Bronchial epithelial cell (primary cell): Measurements from ENCODE around the gene CLDN12. TPM values are rescaled to one million over a fixed set of nuclear protein-coding genes. Genes with fewer than 3 reads are reported as not detected.

Source experiments
- DNase-seq: peaks from one replicate; pipeline ENCODE4 v3.0.0-alpha.2; 2010; ENCODE audit warnings: low read depth
- FAIRE-seq: peaks from 2 replicates; lab custom pipeline; 2011; peaks lifted over from hg19 to GRCh38; lab: Jason Lieb, UNC
- H3K27me3 ChIP-seq: 2 replicates; pipeline ENCODE4 v1.5.1; 2011; ENCODE audit warnings: low read length; ENCODE audit not compliant: control insufficient read depth, insufficient read depth
- H3K36me3 ChIP-seq: 2 replicates; pipeline ENCODE4 v1.5.1; 2011; ENCODE audit warnings: low read length; ENCODE audit not compliant: control insufficient read depth, insufficient read depth
- H3K4me3 ChIP-seq: 2 replicates; pipeline ENCODE4 v1.5.1; 2011; ENCODE audit warnings: mild to moderate bottlenecking, low read depth, low read length, control low read depth
- total RNA-seq: library from RNA; depleted of rRNA; stranded (reverse); fragments of >200 nt; gene quantifications from 2 replicates; pipeline ENCODE4 v1.2.1, GENCODE V29; 2014
- TF ChIP-seq, protein P1 (sequence below): IDR thresholded peaks from 2 replicates; pipeline ENCODE4 v1.5.1; 2011; ENCODE audit warnings: mild to moderate bottlenecking, moderate library complexity, low read length, control low read depth, inconsistent platforms; ENCODE audit not compliant: insufficient read depth, severe bottlenecking

Gene CLDN12
- total RNA-seq = 59.5 and 89.7 TPM in 2 replicates

DNA sequence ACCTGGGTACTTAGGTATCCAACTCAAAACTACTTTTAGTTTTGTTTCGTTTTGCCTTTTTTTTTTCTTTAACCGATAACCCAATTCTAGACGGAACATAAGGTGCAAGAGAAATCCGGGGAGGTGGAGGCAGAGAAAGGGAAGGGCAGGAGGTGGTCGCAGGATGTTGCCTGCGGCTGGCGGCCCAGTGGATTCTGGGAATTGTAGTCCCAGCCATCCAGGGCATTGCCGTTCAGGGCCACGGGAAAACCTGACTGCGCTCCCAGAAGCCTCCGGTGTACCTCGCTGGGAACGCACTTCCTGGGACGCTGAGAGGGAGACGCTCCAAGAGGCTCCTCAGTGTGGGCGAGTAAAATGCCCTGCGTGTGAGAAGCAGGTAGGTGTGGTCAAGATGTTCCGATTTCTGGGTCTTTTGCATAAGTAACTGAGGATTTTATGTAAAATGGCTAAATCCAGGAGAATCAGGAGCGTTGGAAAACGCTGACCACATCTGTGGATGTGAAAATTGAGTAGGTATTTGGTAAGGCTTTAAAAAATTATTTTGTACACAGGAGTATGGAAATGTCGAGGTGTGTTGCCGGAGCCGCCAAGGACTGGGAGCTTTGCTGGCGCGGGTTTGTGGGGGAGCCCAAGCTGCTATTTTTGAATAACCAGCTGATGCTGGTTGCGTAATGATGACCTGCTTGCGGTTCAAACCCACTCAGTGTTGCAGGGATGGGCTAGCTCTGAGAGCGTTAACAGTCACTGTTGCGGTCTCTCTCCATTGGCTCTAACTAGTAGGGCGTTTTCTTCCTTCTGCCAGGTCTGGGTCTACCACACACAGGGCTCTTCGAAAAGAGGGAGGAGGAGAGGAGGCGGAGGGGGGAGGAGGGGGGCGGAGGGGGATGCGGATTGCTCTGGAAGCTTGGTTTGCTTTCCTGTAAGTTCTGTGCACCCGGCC lies at the start of gene CLDN12:
Gene CLDN12, plus strand, starts transcription at position 288 of the 940 bp plus-strand sequence. CDS start 9,216 bp downstream, outside the sequence.
- peak; percentile 96 for DNase-seq
- FAIRE-seq = no peak
- Histone ChIP-seq H3K36me3 (no peaks in the 10 kb centered on the region), H3K27me3 (no peaks in the 10 kb centered on the region), H3K4me3 (peak within 1 kb of the TSS; percentile 45)
- TF ChIP-seq, protein P1, sequence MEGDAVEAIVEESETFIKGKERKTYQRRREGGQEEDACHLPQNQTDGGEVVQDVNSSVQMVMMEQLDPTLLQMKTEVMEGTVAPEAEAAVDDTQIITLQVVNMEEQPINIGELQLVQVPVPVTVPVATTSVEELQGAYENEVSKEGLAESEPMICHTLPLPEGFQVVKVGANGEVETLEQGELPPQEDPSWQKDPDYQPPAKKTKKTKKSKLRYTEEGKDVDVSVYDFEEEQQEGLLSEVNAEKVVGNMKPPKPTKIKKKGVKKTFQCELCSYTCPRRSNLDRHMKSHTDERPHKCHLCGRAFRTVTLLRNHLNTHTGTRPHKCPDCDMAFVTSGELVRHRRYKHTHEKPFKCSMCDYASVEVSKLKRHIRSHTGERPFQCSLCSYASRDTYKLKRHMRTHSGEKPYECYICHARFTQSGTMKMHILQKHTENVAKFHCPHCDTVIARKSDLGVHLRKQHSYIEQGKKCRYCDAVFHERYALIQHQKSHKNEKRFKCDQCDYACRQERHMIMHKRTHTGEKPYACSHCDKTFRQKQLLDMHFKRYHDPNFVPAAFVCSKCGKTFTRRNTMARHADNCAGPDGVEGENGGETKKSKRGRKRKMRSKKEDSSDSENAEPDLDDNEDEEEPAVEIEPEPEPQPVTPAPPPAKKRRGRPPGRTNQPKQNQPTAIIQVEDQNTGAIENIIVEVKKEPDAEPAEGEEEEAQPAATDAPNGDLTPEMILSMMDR = no peak

DNA sequence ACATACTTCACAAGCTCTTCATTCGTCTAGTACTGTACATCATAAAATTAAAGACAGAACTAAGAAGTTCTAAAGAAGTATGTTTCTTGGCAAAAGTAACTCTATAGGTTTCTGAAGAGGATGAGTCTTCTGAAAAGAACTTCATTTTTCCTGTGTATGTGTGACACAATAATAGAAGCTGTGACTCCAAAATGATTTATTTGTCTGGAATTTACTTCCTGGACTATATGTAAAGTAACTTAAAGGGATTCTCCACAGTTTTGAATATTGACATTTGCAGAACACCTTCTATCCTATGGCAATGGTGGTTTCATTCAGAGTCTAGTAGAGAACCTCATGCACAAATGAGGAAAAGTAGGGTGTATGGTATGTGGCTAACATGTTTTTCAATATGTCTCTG lies 19.8 kb upstream of the CLDN12 start:
- TF ChIP-seq, protein P1 = no peak
- FAIRE-seq (no peak), DNase-seq (peak; percentile 92)
- H3K27me3 ChIP-seq = no peaks in the 10 kb centered on the region
- no peak overlapping the region for H3K4me3 ChIP-seq
- H3K36me3 ChIP-seq = peaks cover 2% of the 10 kb centered on the region

DNA sequence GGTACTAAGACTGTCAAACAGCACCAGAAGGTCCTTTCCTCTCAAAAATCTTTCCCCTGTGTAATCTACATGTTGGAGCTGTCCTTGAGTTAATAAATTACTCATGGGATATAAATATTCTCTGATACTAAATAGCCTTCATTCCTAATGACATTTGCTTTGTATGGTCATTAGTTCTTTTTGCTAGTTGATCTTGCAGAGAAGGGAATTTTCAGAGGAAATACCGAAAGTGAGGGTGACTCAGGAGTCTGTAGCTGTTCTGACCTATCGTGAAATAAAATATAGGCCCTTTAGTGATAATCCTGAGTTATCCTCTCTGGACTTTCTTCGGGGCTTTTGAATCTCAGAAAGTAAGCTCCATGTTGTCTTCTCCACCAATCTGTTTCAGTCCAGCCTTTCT lies 19.4 kb upstream of the CLDN12 start:
- no peak for FAIRE-seq
- Histone ChIP-seq H3K27me3 (no peaks in the 10 kb centered on the region), H3K36me3 (no peaks in the 10 kb centered on the region), H3K4me3 (no peak overlapping the region)
- TF ChIP-seq, protein P1 = no peak
- DNase-seq = peak; percentile 79

DNA sequence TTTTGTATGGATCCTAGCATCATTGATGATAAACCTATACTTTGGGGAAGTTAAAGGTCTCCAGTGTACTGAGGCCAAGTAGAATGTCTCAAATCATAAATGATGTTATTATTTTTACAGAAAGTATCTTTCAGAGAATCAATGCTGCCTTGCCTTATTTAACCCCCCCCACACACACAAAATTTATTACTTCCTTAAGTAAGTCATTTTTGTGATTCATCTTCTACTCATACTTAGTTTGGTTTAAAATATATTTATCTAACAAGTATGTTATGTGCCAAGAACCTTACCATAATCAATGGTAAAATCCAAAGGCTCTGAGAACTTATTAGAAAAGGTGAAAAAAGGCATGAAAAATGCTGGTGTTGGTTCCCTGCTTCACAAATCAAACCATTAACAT lies 18.8 kb upstream of the CLDN12 start:
- peak; percentile 80 for DNase-seq
- H3K36me3 ChIP-seq = no peaks in the 10 kb centered on the region
- H3K27me3 ChIP-seq = no peaks in the 10 kb centered on the region
- FAIRE-seq = no peak
- H3K4me3 ChIP-seq = no peak overlapping the region
- TF ChIP-seq, protein P1 = no peak

DNA sequence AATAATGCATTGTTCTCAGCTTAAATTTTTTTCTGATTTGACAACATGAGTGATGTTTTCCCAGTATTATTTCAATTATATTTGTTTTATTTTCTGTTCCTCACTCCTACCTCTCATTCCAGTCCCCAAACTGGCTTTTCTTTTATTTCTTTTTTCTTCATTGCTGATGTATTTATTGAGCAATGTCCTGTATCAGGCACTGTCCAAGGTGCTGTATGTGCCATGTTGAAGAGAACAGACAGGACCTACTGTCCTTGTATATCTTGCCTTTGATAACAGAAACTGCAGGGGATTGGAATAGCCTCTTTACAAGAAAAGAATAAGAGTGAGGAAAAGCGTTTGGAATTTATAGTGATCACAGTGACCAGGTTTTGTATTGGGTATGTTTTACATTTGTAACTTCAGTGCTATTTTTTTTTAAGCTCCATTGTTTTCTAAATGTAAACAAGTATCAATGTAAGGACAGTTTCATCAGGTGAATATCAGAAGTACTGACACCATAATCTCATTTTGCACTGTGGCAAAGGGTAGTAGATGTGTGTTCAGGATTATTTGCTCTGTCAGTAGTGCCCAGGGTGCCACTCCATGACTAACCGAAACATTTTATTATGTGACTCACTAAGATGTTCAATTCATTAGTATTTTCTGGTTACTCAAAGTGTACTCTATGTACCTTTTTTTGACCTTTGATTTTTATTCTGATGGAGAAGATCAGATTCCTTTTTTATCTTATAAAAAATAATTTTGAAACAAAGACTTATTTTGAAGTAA lies 15.6 kb upstream of the CLDN12 start:
- TF ChIP-seq, protein P1 = no peak
- no peak for FAIRE-seq
- Histone ChIP-seq H3K4me3 (no peak overlapping the region), H3K36me3 (no peaks in the 10 kb centered on the region), H3K27me3 (no peaks in the 10 kb centered on the region)
- peak; percentile 23 for DNase-seq
